HepG2 (cell line): ENCODE measurements around the gene ST6GALNAC3. TPM values are rescaled to one million over a fixed set of nuclear protein-coding genes. Genes with fewer than 3 reads are reported as not detected.

ENCODE experiments used
- ATAC-seq: fragments of 200-7000 bp; cut with Tn5 transposase; 3 replicates; pipeline ENCODE4 v1.9.1; 2020; ENCODE audit warnings: mild to moderate bottlenecking, moderate library complexity
- BruUV-seq: library from RNA; stranded (reverse); fragments of 400-500 nt; replicated peaks from 2 replicates; lab custom pipeline; 2021; lab: Mats Ljungman, UMichigan
- CTCF ChIA-PET: fragments of 300-600 bp; formaldehyde crosslinking; extraction: SDS; loops from one replicate; lab custom pipeline; 2021; ENCODE audit warnings: low total read pairs, inconsistent platforms, low intra/inter-chr PET ratio; lab: Yijun Ruan, JAX
- POLR2A ChIA-PET: fragments of 350-600 bp; sonication (Branson Sonifier 250); formaldehyde crosslinking; loops from one replicate; lab custom pipeline; 2020; ENCODE audit warnings: antibody characterized with exemption, inconsistent platforms; lab: Yijun Ruan, JAX
- DNase-seq: peaks from one replicate; pipeline ENCODE4 v3.0.0-alpha.2; 2015; ENCODE audit warnings: low spot score
- FAIRE-seq: peaks from 3 replicates; lab custom pipeline; 2011; peaks lifted over from hg19 to GRCh38; lab: Jason Lieb, UNC
- H2AFZ ChIP-seq: one replicate; pipeline ENCODE4 v1.6.1; 2011; ENCODE audit warnings: low read length, inconsistent platforms
- H3K27ac ChIP-seq: fragments of 300-600 bp; 3 replicates; pipeline ENCODE4 v1.8.0; 2011; ENCODE audit warnings: mixed run types, mild to moderate bottlenecking, mixed read lengths, low read length, inconsistent platforms; ENCODE audit not compliant: insufficient read depth; ENCODE audit errors: extremely low read length
- H3K27me3 ChIP-seq, 2 experiments: fragments of 200-600 bp in 1 of 2; 2 replicates in 1 of 2; 3 replicates in 1 of 2; pipeline versions ENCODE4 v1.6.0 to v1.8.0; 2011; ENCODE audit warnings: low read length in 2 of 2, mild to moderate bottlenecking in 2 of 2, moderate library complexity in 2 of 2, inconsistent platforms in 1 of 2; ENCODE audit not compliant: insufficient read depth in 2 of 2, control insufficient read depth in 1 of 2
- H3K36me3 ChIP-seq, 2 experiments: fragments of 200-600 bp in 1 of 2; replicated peaks in 1 of 2; 2 replicates in 1 of 2; 3 replicates in 1 of 2; pipeline versions ENCODE4 v1.5.1 to v1.8.0; 2011; ENCODE audit warnings: low read length in 2 of 2, inconsistent platforms in 1 of 2; ENCODE audit not compliant: insufficient read depth in 2 of 2, control insufficient read depth in 1 of 2
- H3K4me1 ChIP-seq: 2 replicates; pipeline ENCODE4 v1.5.1; 2012; ENCODE audit warnings: low read length, inconsistent platforms; ENCODE audit not compliant: insufficient read depth
- H3K4me2 ChIP-seq: 2 replicates; pipeline ENCODE4 v1.6.0; 2011; ENCODE audit warnings: low read depth, low read length, inconsistent platforms
- H3K4me3 ChIP-seq, 3 experiments: fragments of 200-600 bp in 1 of 3; sonication (generic), shearing (Covaris generic) in 1 of 3; replicated peaks in 1 of 3; 2 replicates each; pipeline ENCODE4 v1.5.1; 2011 to 2016; ENCODE audit warnings: low read length in 3 of 3, inconsistent platforms in 2 of 3, low read depth in 2 of 3, mild to moderate bottlenecking in 2 of 3, control low read depth in 1 of 3, mixed read lengths in 1 of 3; ENCODE audit not compliant: insufficient read depth in 1 of 3
- H3K79me2 ChIP-seq: one replicate; pipeline ENCODE4 v1.6.1; 2011; ENCODE audit warnings: low read length, inconsistent platforms; ENCODE audit not compliant: insufficient read depth
- H3K9ac ChIP-seq: 2 replicates; pipeline ENCODE4 v1.6.0; 2011; ENCODE audit warnings: mild to moderate bottlenecking, low read depth, low read length, inconsistent platforms; ENCODE audit not compliant: insufficient read depth
- H3K9me3 ChIP-seq: 2 replicates; pipeline ENCODE4 v1.5.1; 2012; ENCODE audit warnings: mild to moderate bottlenecking, low read length
- H4K20me1 ChIP-seq: 2 replicates; pipeline ENCODE4 v1.6.0; 2011; ENCODE audit warnings: inconsistent platforms, mild to moderate bottlenecking, low read length, moderate library complexity; ENCODE audit not compliant: insufficient read depth
- KDM5B ChIP-seq: sonication (generic); formaldehyde crosslinking; IDR thresholded peaks from 2 replicates; pipeline ENCODE4 v1.4.0; 2020; ENCODE audit warnings: missing genetic modification reagents, mild to moderate bottlenecking, borderline replicate concordance
- NR2C2 ChIP-seq: sonication (generic); formaldehyde crosslinking; IDR thresholded peaks from 2 replicates; pipeline ENCODE4 v1.4.0; 2020; ENCODE audit warnings: missing genetic modification reagents, mild to moderate bottlenecking, moderate library complexity, borderline replicate concordance
- PREB ChIP-seq: sonication (generic); formaldehyde crosslinking; IDR thresholded peaks from 2 replicates; pipeline ENCODE4 v1.4.0; 2020; ENCODE audit warnings: missing genetic modification reagents
- SUZ12 ChIP-seq: fragments of 150-350 bp; IDR thresholded peaks from 2 replicates; pipeline ENCODE4 v1.6.1; 2014; ENCODE audit warnings: low read depth, low read length
- ZBTB2 ChIP-seq: sonication (generic); formaldehyde crosslinking; IDR thresholded peaks from 2 replicates; pipeline ENCODE4 v1.8.0; 2022; ENCODE audit warnings: low read depth, missing genetic modification reagents
- ZNF44 ChIP-seq: sonication (generic); formaldehyde crosslinking; IDR thresholded peaks from 2 replicates; pipeline ENCODE4 v1.5.1; 2020; ENCODE audit warnings: mild to moderate bottlenecking, missing genetic modification reagents
- ZNF564 ChIP-seq: sonication (generic); formaldehyde crosslinking; IDR thresholded peaks from 2 replicates; pipeline ENCODE4 v1.8.1; 2023; ENCODE audit warnings: mild to moderate bottlenecking, missing genetic modification reagents
- WGBS: methylation state at CpG from one replicate; pipeline ENCODE4 v1.1.6; 2017; ENCODE audit warnings: low lambda C conversion rate; 5-methylcytosine and 5-hydroxymethylcytosine counted together
- in situ Hi-C: cut with HindIII; loops from 2 replicates; pipeline ENCODE4 v1.10.0; 2017; ENCODE audit warnings: low pct_unique_long_range_greater_than_20kb; ENCODE audit not compliant: extremely low pct_ligation_motif_present
- intact Hi-C: fragments of 100-400 bp; cut with micrococcal nuclease; formaldehyde crosslinking; loops from one replicate; pipeline ENCODE4 v1.10.0; 2022; ENCODE audit not compliant: unreplicated experiment
- polyA plus RNA-seq, 8 experiments: library from polyadenylated mRNA; depleted of rRNA in 3 of 8; stranded (reverse) in 7 of 8; unstranded in 1 of 8; fragments of >200 nt; fragmentation: Illumina TruSeq in 4 of 8; extraction: Trizol in 4 of 8; gene quantifications; 2 replicates each; pipeline versions ENCODE4 v1.2.1 to v1.2.3, GENCODE V29; 2011 to 2016; ENCODE audit warnings: low read depth in 4 of 8, missing spikeins in 1 of 8, mixed read lengths in 1 of 8; ENCODE audit not compliant: insufficient read depth in 1 of 8
- total RNA-seq, 5 experiments: library from RNA; depleted of rRNA; stranded (reverse); fragments of >200 nt; fragmentation: Illumina TruSeq; extraction: Trizol; gene quantifications; 2 replicates each; pipeline ENCODE4 v1.2.3, GENCODE V29; 2016; ENCODE audit warnings: low read depth in 1 of 5

Gene ST6GALNAC3
- total and polyA plus RNA-seq, 2 of the 13 experiments (the other 11 are each of a cell fraction or from before 2014, with no cell fraction given) = not detected

GRCh38 chr1:76145332-76145731, 70.8 kb downstream of the ST6GALNAC3 start:
- TF ChIP-seq PREB (CRISPR knock-in tag) (no peak), ZNF564 (CRISPR knock-in tag) (no peak), ZBTB2 (CRISPR knock-in tag) (no peak), SUZ12 (no peak), ZNF44 (CRISPR knock-in tag) (no peak), KDM5B (CRISPR knock-in tag) (no peak), NR2C2 (CRISPR knock-in tag) (no peak)
- Histone ChIP-seq H3K27me3 (no peaks in the 10 kb centered on the region), H3K36me3 (no peaks in the 10 kb centered on the region), H2AFZ (no peak overlapping the region), H3K4me3 (no peak overlapping the region), H3K27ac (no peak overlapping the region), H3K79me2 (no peaks in the 10 kb centered on the region), H3K9ac (no peak overlapping the region), H4K20me1 (no peaks in the 10 kb centered on the region), H3K9me3 (no peaks in the 10 kb centered on the region), H3K4me2 (no peak overlapping the region), H3K4me1 (no peaks in the 10 kb centered on the region)
- ATAC-seq = no peak
- no TSS peak for BruUV-seq
- DNase-seq = no peak
- no peak for FAIRE-seq
- ChIA-PET CTCF (no interaction called here), POLR2A (no interaction called here)
- intact Hi-C loops (no loop called here), in situ Hi-C loops (no loop called here)
- 20% methylated on average over 6 of the region's 6 CpGs for WGBS
